Measurements from ENCODE around the gene GMEB2. TPM values are rescaled to one million over a fixed set of nuclear protein-coding genes. Genes with fewer than 3 reads are reported as not detected.
"Not testable (repeated sequence)": the region's sequence is repeated elsewhere in the genome, so short reads cannot be mapped to it uniquely, and the experiment has no call there.

Gene GMEB2
- total RNA-seq, 1 experiment from 2014 or later = 18.1 TPM

DNA sequence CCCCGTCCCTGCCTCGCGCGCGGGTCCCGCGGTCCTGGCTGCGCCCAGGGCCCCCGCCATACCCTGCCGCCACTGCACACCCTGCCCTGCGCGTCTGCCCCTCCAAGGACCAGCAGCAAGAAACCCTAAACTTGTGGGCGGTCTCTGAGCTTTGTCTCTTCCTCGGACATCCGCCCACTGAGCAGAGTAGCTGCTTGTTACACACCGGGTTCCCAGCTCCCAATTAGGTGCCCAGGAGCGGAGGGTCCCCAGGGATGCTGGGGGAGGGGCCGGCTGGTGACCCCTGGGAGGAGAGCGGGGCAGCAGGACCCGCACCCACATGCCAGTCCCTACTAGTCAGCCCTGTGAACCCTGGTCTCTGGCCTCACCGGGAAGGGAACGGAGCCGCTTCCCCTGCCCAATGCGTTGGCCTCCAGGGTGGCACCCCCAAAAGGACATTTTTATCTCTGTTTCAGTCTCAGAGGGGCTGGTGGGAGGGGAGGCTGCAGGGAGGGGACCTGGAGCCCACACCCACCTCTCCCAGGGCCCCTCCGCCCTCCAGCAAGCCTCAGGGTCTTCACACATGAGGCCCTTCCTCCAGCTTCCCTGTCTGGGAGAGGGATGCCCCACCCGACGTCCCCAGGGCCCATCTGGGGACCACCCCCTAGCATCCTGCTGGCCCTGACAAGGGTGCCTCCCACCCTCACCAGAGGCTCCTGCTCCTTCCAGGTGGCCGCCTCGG lies 15.8 kb upstream of the GMEB2 start:
- no peak for DNase-seq (ENCODE audit: low read depth)
- in situ Hi-C loops (cut with HindIII; ENCODE audit: low pct_unique_long_range_greater_than_20kb, low sequenced_read_pairs) = no loop called here

- in situ Hi-C loops (cut with HindIII; ENCODE audit: low pct_unique_long_range_greater_than_20kb, low sequenced_read_pairs) = no loop called here
- peak; percentile 87 for DNase-seq (ENCODE audit: low read depth)
Observed at GRCh38 chr20:63641792-63642523, 15.1 kb upstream of the GMEB2 start.

GRCh38 chr20:63641146-63641791 lies 14.4 kb upstream of the GMEB2 start:
- in situ Hi-C loops (cut with HindIII; ENCODE audit: low pct_unique_long_range_greater_than_20kb, low sequenced_read_pairs) = no loop called here
- DNase-seq (ENCODE audit: low read depth) = peak; percentile 40

GRCh38 chr20:63640686-63641085 lies 13.8 kb upstream of the GMEB2 start:
- DNase-seq (ENCODE audit: low read depth); in situ Hi-C loops (cut with HindIII; ENCODE audit: low pct_unique_long_range_greater_than_20kb, low sequenced_read_pairs): not testable (repeated sequence)

- DNase-seq (ENCODE audit: low read depth) = no peak
- in situ Hi-C loops (cut with HindIII; ENCODE audit: low pct_unique_long_range_greater_than_20kb, low sequenced_read_pairs) = no loop called here
Observed at GRCh38 chr20:63640086-63640485, 13.2 kb upstream of the GMEB2 start.

GRCh38 chr20:63639093-63639975 lies 12.4 kb upstream of the GMEB2 start:
- in situ Hi-C loops (cut with HindIII; ENCODE audit: low pct_unique_long_range_greater_than_20kb, low sequenced_read_pairs) = no loop called here
- DNase-seq (ENCODE audit: low read depth) = no peak

GRCh38 chr20:63636752-63637628 lies 10.1 kb upstream of the GMEB2 start:
- no peak for DNase-seq (ENCODE audit: low read depth)
- in situ Hi-C loops (cut with HindIII; ENCODE audit: low pct_unique_long_range_greater_than_20kb, low sequenced_read_pairs) = no loop called here

GRCh38 chr20:63635431-63636141 lies 8.7 kb upstream of the GMEB2 start:
- in situ Hi-C loops (cut with HindIII; ENCODE audit: low pct_unique_long_range_greater_than_20kb, low sequenced_read_pairs) = no loop called here
- no peak for DNase-seq (ENCODE audit: low read depth)

- DNase-seq (ENCODE audit: low read depth) = no peak
- in situ Hi-C loops (cut with HindIII; ENCODE audit: low pct_unique_long_range_greater_than_20kb, low sequenced_read_pairs) = no loop called here
Observed at GRCh38 chr20:63633732-63634131, 6.8 kb upstream of the GMEB2 start.

DNA sequence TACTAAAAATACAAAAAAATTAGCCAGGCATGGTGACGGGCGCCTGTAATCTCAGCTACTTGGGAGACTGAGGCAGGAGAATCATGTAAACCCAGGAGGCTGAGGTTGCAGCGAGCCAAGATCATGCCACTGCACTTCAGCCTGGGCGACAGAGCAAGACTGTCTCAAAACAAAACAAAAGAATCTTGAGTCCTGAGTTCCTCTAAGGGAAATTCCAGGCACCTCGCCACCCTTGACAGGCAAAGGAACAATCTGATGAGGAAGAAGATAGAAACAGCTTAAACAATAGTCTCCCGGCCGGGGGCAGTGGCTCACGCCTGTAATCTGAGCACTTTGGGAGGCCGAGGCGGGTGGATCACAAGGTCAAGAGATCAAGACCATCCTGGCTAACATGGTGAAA lies 4.5 kb upstream of the GMEB2 start:
- in situ Hi-C loops (cut with HindIII; ENCODE audit: low pct_unique_long_range_greater_than_20kb, low sequenced_read_pairs) = not testable (repeated sequence)
- DNase-seq (ENCODE audit: low read depth) = peak; percentile 86

DNA sequence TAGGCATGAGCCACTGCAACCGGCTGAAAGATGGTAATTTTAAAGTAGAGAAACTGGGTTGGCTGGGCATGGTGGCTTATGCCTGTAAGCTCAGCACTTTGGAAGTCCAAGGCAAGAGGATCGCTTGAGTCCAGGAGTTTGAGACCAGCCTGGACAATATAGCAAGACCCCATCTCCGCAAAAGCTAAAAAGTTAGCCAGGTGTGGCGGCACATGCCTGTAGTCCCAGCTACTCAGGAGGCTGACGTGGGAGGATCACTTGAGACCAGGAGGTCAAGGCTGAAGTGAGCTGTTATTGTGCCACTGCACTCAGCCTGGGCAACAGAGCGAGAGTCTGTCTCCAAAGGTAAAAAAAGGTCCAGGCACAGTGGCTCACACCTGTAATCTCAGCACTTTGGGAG lies 4.1 kb upstream of the GMEB2 start:
- DNase-seq (ENCODE audit: low read depth); in situ Hi-C loops (cut with HindIII; ENCODE audit: low pct_unique_long_range_greater_than_20kb, low sequenced_read_pairs): not testable (repeated sequence)

DNA sequence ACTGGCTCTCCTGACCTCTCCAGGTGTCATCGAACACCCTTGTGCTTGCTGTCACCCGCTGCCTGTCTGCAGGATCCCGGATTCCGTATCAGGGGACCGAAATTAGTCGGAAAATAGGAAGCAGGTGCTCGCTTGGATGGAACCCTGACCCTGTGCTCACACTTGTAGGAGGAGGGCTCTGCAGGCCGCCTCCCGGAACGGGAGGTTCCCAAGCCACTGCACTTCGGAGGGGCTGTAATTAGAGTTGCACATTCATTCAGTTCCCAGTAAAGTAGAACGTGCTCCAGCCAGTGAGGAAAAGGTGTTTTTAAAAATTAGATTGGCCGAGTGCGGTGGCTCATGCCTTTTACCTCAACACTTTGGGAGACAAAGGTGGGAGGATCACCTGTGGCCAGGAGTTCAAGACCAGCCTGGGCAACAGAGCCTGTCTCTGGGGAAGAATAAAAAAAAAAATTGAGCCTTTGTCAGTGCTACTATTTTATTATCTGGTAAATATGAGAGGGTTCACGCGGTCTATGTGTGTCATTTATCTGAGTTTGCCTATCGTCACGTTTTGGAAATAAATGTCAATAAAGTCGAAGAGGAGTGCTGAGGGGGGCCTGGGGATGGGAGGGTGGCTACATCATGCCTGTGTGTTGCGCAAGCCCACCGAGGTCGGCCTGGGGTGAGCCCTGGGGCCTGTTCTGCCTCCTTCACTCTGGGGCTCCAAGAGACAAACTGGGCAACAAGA lies 1.5 kb upstream of the GMEB2 start:
- DNase-seq (ENCODE audit: low read depth) = peak; percentile 89
- in situ Hi-C loops (cut with HindIII; ENCODE audit: low pct_unique_long_range_greater_than_20kb, low sequenced_read_pairs) = no loop called here

DNA sequence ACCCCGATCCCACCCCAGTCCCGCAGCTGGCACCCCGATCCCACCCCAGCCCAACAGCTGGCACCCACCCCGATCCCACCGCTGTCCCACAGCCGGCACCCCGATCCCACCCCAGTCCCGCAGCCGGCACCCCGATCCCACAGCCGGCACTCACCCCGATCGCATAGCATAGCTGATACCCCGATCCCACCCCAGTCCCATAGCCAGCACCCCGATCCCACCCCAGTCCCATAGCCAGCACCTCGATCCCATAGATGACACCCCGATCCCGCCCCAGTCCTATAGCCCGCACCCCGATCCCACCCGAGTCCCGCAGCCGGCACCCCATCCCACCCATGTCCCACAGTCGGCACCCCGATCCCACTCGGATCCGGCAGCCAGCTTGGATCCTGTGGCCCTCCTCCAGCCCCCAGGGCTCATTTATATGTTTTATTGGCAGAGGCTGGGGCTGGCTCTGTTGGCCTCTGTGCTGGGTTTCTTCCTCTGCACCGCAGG lies 897 bp upstream of the GMEB2 start:
- in situ Hi-C loops (cut with HindIII; ENCODE audit: low pct_unique_long_range_greater_than_20kb, low sequenced_read_pairs) = no loop called here
- no peak for DNase-seq (ENCODE audit: low read depth)

- peak; percentile 94 for DNase-seq (ENCODE audit: low read depth)
- in situ Hi-C loops (cut with HindIII; ENCODE audit: low pct_unique_long_range_greater_than_20kb, low sequenced_read_pairs) = no loop called here
Observed at GRCh38 chr20:63627129-63627750, 339 bp upstream of the GMEB2 start.

- in situ Hi-C loops (cut with HindIII; ENCODE audit: low pct_unique_long_range_greater_than_20kb, low sequenced_read_pairs) = no loop called here
- DNase-seq (ENCODE audit: low read depth) = peak; percentile 30
Observed at GRCh38 chr20:63625771-63626423, 1.0 kb downstream of the GMEB2 start.
